Sigmoid colon (tissue), 4 donors: Measurements from ENCODE around the gene BCL6B.

Experiments
- CTCF ChIP-seq, 4 experiments: fragments of 450-650 bp in 3 of 4; fragments of 200-600 bp in 1 of 4; IDR thresholded peaks; one replicate each; pipeline ENCODE4 v1.5.1; 2016 to 2019; ENCODE audit warnings: antibody characterized with exemption in 4 of 4, mild to moderate bottlenecking in 3 of 4, moderate library complexity in 2 of 4
- POLR2A ChIP-seq, 2 donors: fragments of 450-650 bp; IDR thresholded peaks; one replicate each; pipeline ENCODE4 v1.6.1; 2016; ENCODE audit warnings: antibody characterized with exemption in 2 of 2, mild to moderate bottlenecking in 2 of 2, moderate library complexity in 2 of 2
- POLR2AphosphoS5 ChIP-seq, 4 donors: sonication (generic); formaldehyde crosslinking; IDR thresholded peaks; one replicate each; pipeline ENCODE4 v1.6.1; 2017; ENCODE audit warnings: antibody characterized with exemption in 4 of 4

- TF ChIP-seq CTCF (IDR thresholded peaks at IDR 0.05) (no peak), POLR2A (IDR thresholded peaks at IDR 0.05) (no peak), POLR2AphosphoS5 (IDR thresholded peaks at IDR 0.05) (no peak)
Measured at GRCh38 chr17:7042501-7043181, 19.8 kb downstream of the BCL6B start.
